ENCODE measurements around the gene IGSF23.

IGSF23 gene

GRCh38 chr19:44613295-44614178 lies at the start of gene IGSF23:
Gene IGSF23, plus strand, starts transcription at chr19:44613563. Its CDS starts 83 bp downstream, at chr19:44613646.
- no peak for DNase-seq

- DNase-seq = no peak
Observed at GRCh38 chr19:44566984-44567383, 46.4 kb upstream of the IGSF23 start.

GRCh38 chr19:44567745-44568144 lies 45.6 kb upstream of the IGSF23 start:
- no peak for DNase-seq

GRCh38 chr19:44570603-44570983 lies 42.8 kb upstream of the IGSF23 start:
- DNase-seq = no peak

GRCh38 chr19:44570984-44571684 lies 42.2 kb upstream of the IGSF23 start:
- peak; percentile 53 to 58 for DNase-seq

GRCh38 chr19:44571830-44572580 lies 41.4 kb upstream of the IGSF23 start:
- no peak for DNase-seq

GRCh38 chr19:44572581-44572900 lies 40.8 kb upstream of the IGSF23 start:
- DNase-seq = no peak

GRCh38 chr19:44573183-44573582 lies 40.2 kb upstream of the IGSF23 start:
- no peak for DNase-seq

GRCh38 chr19:44573627-44574026 lies 39.7 kb upstream of the IGSF23 start:
- no peak for DNase-seq

- DNase-seq = no peak
Observed at GRCh38 chr19:44574186-44574950, 39.0 kb upstream of the IGSF23 start.

GRCh38 chr19:44575116-44575700 lies 38.2 kb upstream of the IGSF23 start:
- no peak for DNase-seq

GRCh38 chr19:44576843-44577565 lies 36.4 kb upstream of the IGSF23 start:
- DNase-seq = peak in 1 of 2 donors; percentile 8

GRCh38 chr19:44577566-44577874 lies 35.8 kb upstream of the IGSF23 start:
- DNase-seq = no peak

GRCh38 chr19:44579663-44580365 lies 33.5 kb upstream of the IGSF23 start:
- DNase-seq = no peak

- DNase-seq = no peak
Observed at GRCh38 chr19:44580366-44580895, 32.9 kb upstream of the IGSF23 start.

- no peak for DNase-seq
Observed at GRCh38 chr19:44581288-44581687, 32.1 kb upstream of the IGSF23 start.

- peak; percentile 24 to 36 for DNase-seq
Observed at GRCh38 chr19:44582581-44583265, 30.6 kb upstream of the IGSF23 start.

- DNase-seq = no peak
Observed at GRCh38 chr19:44585371-44586133, 27.8 kb upstream of the IGSF23 start.

- DNase-seq = peak; percentile 9 to 13
Observed at GRCh38 chr19:44587963-44588770, 25.2 kb upstream of the IGSF23 start.

Measured in stimulated activated CD4-positive, alpha-beta T cell treated with anti-CD3 and anti-CD28 coated beads, Interleukin-2, amount 100 ng/mL, for 48 hours (primary cell).